Measurements from ENCODE around the gene PTPRM. TPM values are rescaled to one million over a fixed set of nuclear protein-coding genes. Genes with fewer than 3 reads are reported as not detected.

Gene PTPRM
- polyA plus RNA-seq, 1 donor from 2014 or later: 126 TPM

GRCh38 chr18:8364385-8364784 is 797.3 kb downstream of the PTPRM start:
- H3K27me3 ChIP-seq (ENCODE audit: insufficient read depth, low read depth, low read length): peaks cover 13% of the 10 kb centered on the region
- no peaks in the 10 kb centered on the region for H3K9me2 ChIP-seq (ENCODE audit: insufficient read depth, low read length)
- no peaks in the 10 kb centered on the region for H3K79me2 ChIP-seq (replicated peaks; ENCODE audit: insufficient read depth, low read length)
- no peaks in the 10 kb centered on the region for H3K36me3 ChIP-seq (ENCODE audit: insufficient read depth, low read length)
- H3K4me3 ChIP-seq (ENCODE audit: low read length): no peak overlapping the region
- no peaks in the 10 kb centered on the region for H3K9me3 ChIP-seq (ENCODE audit: low read length)
- no peak overlapping the region for H3K4me2 ChIP-seq (ENCODE audit: low read length)
- H3F3A ChIP-seq (ENCODE audit: insufficient read depth, low read length, poor library complexity, severe bottlenecking): no peaks in the 10 kb centered on the region
- no peak overlapping the region for H3K27ac ChIP-seq (ENCODE audit: low read length)
- H3K9ac ChIP-seq (ENCODE audit: low read length): no peak overlapping the region
- TF ChIP-seq TAF1 (IDR thresholded peaks at IDR 0.05; ENCODE audit: low read depth) (no peak), REST (IDR thresholded peaks at IDR 0.05; ENCODE audit: borderline replicate concordance) (no peak), EP300 (conservative IDR thresholded peaks at IDR 0.05; ENCODE audit: poor library complexity, severe bottlenecking) (no peak), EZH2 (IDR thresholded peaks at IDR 0.05; ENCODE audit: borderline replicate concordance, insufficient read depth, low read length, poor library complexity, severe bottlenecking) (no peak), SMC3 (conservative IDR thresholded peaks at IDR 0.05; ENCODE audit: poor library complexity) (no peak), POLR2AphosphoS5 (IDR thresholded peaks at IDR 0.05) (no peak), RAD21 (conservative IDR thresholded peaks at IDR 0.05) (no peak), MXI1 (conservative IDR thresholded peaks at IDR 0.05; ENCODE audit: poor library complexity, severe bottlenecking) (no peak)
- TF ChIP-seq, protein P1, sequence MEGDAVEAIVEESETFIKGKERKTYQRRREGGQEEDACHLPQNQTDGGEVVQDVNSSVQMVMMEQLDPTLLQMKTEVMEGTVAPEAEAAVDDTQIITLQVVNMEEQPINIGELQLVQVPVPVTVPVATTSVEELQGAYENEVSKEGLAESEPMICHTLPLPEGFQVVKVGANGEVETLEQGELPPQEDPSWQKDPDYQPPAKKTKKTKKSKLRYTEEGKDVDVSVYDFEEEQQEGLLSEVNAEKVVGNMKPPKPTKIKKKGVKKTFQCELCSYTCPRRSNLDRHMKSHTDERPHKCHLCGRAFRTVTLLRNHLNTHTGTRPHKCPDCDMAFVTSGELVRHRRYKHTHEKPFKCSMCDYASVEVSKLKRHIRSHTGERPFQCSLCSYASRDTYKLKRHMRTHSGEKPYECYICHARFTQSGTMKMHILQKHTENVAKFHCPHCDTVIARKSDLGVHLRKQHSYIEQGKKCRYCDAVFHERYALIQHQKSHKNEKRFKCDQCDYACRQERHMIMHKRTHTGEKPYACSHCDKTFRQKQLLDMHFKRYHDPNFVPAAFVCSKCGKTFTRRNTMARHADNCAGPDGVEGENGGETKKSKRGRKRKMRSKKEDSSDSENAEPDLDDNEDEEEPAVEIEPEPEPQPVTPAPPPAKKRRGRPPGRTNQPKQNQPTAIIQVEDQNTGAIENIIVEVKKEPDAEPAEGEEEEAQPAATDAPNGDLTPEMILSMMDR (IDR thresholded peaks at IDR 0.05; ENCODE audit: poor library complexity, severe bottlenecking): no peak
- no peak overlapping the region for H2AFZ ChIP-seq (ENCODE audit: low read depth, low read length)
- no peaks in the 10 kb centered on the region for H4K20me1 ChIP-seq (ENCODE audit: insufficient read depth)

- peaks cover 13% of the 10 kb centered on the region for H3K27me3 ChIP-seq (ENCODE audit: insufficient read depth, low read depth, low read length)
- no peak overlapping the region for H3K27ac ChIP-seq (ENCODE audit: low read length)
- no peak overlapping the region for H3K4me2 ChIP-seq (ENCODE audit: low read length)
- H3K9me3 ChIP-seq (ENCODE audit: low read length): no peaks in the 10 kb centered on the region
- no peak overlapping the region for H3K4me3 ChIP-seq (ENCODE audit: low read length)
- no peaks in the 10 kb centered on the region for H4K20me1 ChIP-seq (ENCODE audit: insufficient read depth)
- H3K9me2 ChIP-seq (ENCODE audit: insufficient read depth, low read length): no peaks in the 10 kb centered on the region
- TF ChIP-seq RAD21 (conservative IDR thresholded peaks at IDR 0.05) (no peak), REST (IDR thresholded peaks at IDR 0.05; ENCODE audit: borderline replicate concordance) (no peak), EZH2 (IDR thresholded peaks at IDR 0.05; ENCODE audit: borderline replicate concordance, insufficient read depth, low read length, poor library complexity, severe bottlenecking) (no peak), SMC3 (conservative IDR thresholded peaks at IDR 0.05; ENCODE audit: poor library complexity) (no peak)
- no peaks in the 10 kb centered on the region for H3K36me3 ChIP-seq (ENCODE audit: insufficient read depth, low read length)
- H3K79me2 ChIP-seq (replicated peaks; ENCODE audit: insufficient read depth, low read length): no peaks in the 10 kb centered on the region
- H3K9ac ChIP-seq (ENCODE audit: low read length): no peak overlapping the region
- no peak overlapping the region for H2AFZ ChIP-seq (ENCODE audit: low read depth, low read length)
- H3F3A ChIP-seq (ENCODE audit: insufficient read depth, low read length, poor library complexity, severe bottlenecking): no peaks in the 10 kb centered on the region
Measured at GRCh38 chr18:8365006-8365405, 797.9 kb downstream of the PTPRM start.
